ENCODE results near the gene KIN.

The KIN gene

DNA sequence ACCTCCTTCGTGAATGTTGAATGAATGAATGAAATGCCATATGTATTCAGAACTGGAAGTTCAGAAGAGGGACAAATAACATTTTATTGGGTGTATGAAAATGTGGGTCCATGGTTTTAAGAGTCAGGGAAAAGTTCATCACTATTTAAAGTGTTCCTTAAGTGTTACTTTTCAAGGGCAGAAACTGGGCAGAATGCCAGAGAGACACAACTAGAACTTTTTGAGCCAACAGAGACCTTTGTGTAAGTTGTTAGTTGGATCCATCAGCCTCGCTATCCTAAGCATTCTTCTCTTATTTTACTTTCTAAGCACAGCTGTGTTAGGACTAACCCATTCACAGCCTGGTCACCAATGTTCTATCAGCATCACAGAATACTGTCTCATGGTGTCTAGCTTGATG lies 16.9 kb upstream of the KIN start:
- no peak for DNase-seq
- TF ChIP-seq, protein P1, sequence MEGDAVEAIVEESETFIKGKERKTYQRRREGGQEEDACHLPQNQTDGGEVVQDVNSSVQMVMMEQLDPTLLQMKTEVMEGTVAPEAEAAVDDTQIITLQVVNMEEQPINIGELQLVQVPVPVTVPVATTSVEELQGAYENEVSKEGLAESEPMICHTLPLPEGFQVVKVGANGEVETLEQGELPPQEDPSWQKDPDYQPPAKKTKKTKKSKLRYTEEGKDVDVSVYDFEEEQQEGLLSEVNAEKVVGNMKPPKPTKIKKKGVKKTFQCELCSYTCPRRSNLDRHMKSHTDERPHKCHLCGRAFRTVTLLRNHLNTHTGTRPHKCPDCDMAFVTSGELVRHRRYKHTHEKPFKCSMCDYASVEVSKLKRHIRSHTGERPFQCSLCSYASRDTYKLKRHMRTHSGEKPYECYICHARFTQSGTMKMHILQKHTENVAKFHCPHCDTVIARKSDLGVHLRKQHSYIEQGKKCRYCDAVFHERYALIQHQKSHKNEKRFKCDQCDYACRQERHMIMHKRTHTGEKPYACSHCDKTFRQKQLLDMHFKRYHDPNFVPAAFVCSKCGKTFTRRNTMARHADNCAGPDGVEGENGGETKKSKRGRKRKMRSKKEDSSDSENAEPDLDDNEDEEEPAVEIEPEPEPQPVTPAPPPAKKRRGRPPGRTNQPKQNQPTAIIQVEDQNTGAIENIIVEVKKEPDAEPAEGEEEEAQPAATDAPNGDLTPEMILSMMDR (IDR thresholded peaks at IDR 0.05) = no peak
- H3K36me3 Mint-ChIP-seq (ENCODE audit: low read depth) = peaks cover 60% of the 10 kb centered on the region

DNA sequence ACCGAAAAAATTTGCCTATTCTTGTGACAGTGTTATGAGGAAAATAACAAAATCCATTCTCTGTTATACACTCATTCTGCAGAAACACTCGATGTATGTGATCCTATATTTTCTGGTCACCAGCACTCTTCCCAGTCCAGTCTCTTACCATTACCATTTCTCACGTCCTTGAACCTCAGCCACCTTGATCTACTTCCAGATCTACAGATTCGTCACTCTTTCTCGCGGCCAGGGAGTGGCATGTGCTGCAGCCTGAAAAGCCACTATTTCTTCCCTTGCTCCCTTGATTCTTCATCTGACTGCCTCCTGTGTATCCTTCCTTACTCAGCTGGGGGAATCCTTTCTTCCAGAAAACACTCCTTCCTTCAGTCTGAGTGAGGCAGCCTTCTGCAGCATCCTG lies 16.4 kb upstream of the KIN start:
- H3K27me3 Mint-ChIP-seq (ENCODE audit: low read depth, poor library complexity) = no peaks in the 10 kb centered on the region
- H3K4me3 Mint-ChIP-seq = no peak overlapping the region
- TF ChIP-seq, protein P1 (IDR thresholded peaks at IDR 0.05) = no peak

More for the DNA sequence above, 16.9 kb upstream of the KIN start:
- no peaks in the 10 kb centered on the region for H3K27me3 Mint-ChIP-seq (ENCODE audit: low read depth, poor library complexity)
- no peak overlapping the region for H3K4me3 Mint-ChIP-seq
- no peak overlapping the region for H3K27ac Mint-ChIP-seq
- no peaks in the 10 kb centered on the region for H3K4me1 Mint-ChIP-seq
- H3K9me3 Mint-ChIP-seq = no peaks in the 10 kb centered on the region

DNA sequence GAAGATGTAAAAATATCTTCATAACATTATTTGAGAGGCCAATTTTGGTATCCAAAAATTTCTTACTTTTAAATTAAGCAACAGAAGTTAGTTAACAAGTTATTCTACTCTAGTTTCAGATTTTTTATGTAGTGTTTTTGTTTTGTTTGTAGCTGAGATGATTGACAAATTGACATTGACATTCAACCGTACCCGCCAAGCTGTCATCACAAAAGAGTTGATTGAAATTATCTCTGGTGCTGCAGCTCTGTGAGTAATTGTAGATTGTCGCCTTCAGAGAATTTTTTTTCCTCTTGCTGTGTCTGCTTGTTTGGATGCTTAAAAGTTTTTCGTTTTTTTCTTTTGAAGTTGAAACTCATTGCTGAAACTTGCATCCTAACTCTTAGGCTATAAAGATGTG lies 14.8 kb upstream of the KIN start:
- no peak for DNase-seq
- Mint-ChIP-seq H3K36me3 (ENCODE audit: low read depth) (peaks cover 69% of the 10 kb centered on the region), H3K4me1 (no peaks in the 10 kb centered on the region), H3K27ac (no peak overlapping the region), H3K9me3 (no peaks in the 10 kb centered on the region), H3K27me3 (ENCODE audit: low read depth, poor library complexity) (no peaks in the 10 kb centered on the region), H3K4me3 (no peak overlapping the region)
- TF ChIP-seq, protein P1 (IDR thresholded peaks at IDR 0.05) = no peak

More for the DNA sequence above, 16.4 kb upstream of the KIN start:
- no peak overlapping the region for H3K27ac Mint-ChIP-seq
- H3K36me3 Mint-ChIP-seq (ENCODE audit: low read depth) = peaks cover 65% of the 10 kb centered on the region
- H3K4me1 Mint-ChIP-seq = no peaks in the 10 kb centered on the region
- DNase-seq = no peak
- H3K9me3 Mint-ChIP-seq = no peaks in the 10 kb centered on the region

DNA sequence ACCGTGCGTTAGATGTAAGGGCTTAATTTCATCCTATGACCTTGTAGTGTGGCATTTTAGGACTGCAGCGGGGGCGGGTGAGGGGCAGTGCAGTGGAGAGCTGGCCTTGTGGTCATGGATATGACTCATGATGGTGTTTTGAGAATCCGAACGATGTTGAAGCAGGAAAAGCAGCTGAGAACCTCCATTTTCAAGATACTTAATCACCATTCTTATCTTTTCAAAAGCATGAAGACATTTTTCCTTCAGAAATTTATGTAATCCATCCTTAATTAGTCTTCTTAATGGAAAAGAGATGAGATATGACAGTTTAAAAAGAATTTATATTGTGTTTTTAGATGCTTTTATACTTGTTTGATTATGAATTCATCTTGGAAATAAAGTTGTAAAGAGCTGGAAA lies 9.8 kb upstream of the KIN start:
- no peak overlapping the region for H3K4me3 Mint-ChIP-seq
- peaks cover 78% of the 10 kb centered on the region for H3K36me3 Mint-ChIP-seq (ENCODE audit: low read depth)
- H3K27me3 Mint-ChIP-seq (ENCODE audit: low read depth, poor library complexity) = peaks cover 3% of the 10 kb centered on the region
- peaks cover 8% of the 10 kb centered on the region for H3K4me1 Mint-ChIP-seq
- no peaks in the 10 kb centered on the region for H3K9me3 Mint-ChIP-seq
- TF ChIP-seq, protein P1 (IDR thresholded peaks at IDR 0.05) = no peak
- no peak for DNase-seq
- no peak overlapping the region for H3K27ac Mint-ChIP-seq

DNA sequence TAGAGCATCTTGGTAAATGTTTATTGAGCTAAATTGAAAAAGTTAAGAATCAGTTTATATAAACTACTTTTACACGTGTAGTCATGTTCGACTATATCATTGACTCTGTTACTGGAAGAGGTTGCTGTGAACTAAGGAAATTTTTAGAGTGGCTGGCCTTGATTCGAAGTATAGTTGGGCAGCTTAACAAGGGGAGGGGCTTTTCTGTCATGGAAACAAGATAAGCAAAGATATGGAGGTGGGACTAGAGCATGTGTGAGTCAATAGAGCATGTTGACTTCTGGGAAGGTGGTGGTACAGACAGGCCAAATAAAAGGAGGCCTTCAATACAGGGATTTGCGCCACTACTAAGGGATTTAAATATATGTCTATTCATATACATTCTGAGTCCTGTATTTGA lies 7.8 kb upstream of the KIN start:
- Mint-ChIP-seq H3K4me3 (no peak overlapping the region), H3K27me3 (ENCODE audit: low read depth, poor library complexity) (peaks cover 3% of the 10 kb centered on the region), H3K27ac (no peak overlapping the region), H3K36me3 (ENCODE audit: low read depth) (peaks cover 86% of the 10 kb centered on the region), H3K9me3 (no peaks in the 10 kb centered on the region), H3K4me1 (peaks cover 12% of the 10 kb centered on the region)
- DNase-seq = no peak
- TF ChIP-seq, protein P1 (IDR thresholded peaks at IDR 0.05) = no peak

DNA sequence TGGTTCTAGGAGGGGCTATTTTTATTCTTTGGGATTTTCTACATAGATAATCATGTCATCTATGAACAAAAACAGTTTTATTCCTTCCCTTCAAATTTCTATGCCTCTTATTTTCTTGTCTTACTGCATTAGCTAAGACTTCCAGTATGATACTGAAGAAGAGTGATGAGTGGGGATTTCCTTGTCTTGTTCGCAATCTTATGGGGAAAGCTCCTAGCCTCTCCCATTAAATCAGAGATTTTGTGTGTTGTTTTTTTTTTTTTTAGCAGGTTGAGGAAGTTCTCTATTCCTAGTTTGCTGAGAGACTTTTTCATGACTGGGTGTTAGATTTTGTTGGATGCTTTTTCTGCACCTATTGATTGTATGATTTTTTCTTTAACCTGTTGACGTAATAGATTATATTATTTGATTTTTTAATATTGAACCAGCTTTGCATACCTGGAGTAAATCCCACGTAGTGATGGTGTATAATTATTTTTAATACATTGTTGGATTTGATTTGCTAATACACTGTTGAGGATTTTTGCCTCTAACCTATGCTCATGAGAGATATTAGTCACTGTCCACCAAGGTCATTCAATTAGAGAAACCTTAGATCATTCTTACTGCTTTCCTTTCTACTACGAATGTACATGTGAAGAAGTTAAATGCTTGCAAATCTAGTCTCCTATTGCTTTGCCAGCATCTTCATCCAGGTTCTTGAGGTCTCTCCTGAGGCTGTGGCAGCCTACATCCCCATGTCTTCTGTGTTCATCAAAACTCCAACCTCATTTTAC lies 6.6 kb upstream of the KIN start:
- TF ChIP-seq, protein P1 (IDR thresholded peaks at IDR 0.05) = no peak
- Mint-ChIP-seq H3K4me1 (peaks cover 23% of the 10 kb centered on the region), H3K4me3 (no peak overlapping the region), H3K9me3 (no peaks in the 10 kb centered on the region), H3K27ac (no peak overlapping the region), H3K27me3 (ENCODE audit: low read depth, poor library complexity) (peaks cover 3% of the 10 kb centered on the region), H3K36me3 (ENCODE audit: low read depth) (peaks cover 82% of the 10 kb centered on the region)
- no peak for DNase-seq
